Endothelial cell of hepatic sinusoid (primary cell): Measurements from ENCODE around the gene HOXC9.
"Not testable (repeated sequence)": the region's sequence is repeated elsewhere in the genome, so short reads cannot be mapped to it uniquely, and the experiment has no call there.

ENCODE experiments used
- in situ Hi-C: cut with HindIII; loops from 2 replicates; pipeline ENCODE4 v1.10.0; 2017; ENCODE audit warnings: low sequenced_read_pairs

Gene HOXC9

GRCh38 chr12:54036620-54037359, 36.8 kb downstream of the HOXC9 start:
- in situ Hi-C loops: no loop called here

DNA sequence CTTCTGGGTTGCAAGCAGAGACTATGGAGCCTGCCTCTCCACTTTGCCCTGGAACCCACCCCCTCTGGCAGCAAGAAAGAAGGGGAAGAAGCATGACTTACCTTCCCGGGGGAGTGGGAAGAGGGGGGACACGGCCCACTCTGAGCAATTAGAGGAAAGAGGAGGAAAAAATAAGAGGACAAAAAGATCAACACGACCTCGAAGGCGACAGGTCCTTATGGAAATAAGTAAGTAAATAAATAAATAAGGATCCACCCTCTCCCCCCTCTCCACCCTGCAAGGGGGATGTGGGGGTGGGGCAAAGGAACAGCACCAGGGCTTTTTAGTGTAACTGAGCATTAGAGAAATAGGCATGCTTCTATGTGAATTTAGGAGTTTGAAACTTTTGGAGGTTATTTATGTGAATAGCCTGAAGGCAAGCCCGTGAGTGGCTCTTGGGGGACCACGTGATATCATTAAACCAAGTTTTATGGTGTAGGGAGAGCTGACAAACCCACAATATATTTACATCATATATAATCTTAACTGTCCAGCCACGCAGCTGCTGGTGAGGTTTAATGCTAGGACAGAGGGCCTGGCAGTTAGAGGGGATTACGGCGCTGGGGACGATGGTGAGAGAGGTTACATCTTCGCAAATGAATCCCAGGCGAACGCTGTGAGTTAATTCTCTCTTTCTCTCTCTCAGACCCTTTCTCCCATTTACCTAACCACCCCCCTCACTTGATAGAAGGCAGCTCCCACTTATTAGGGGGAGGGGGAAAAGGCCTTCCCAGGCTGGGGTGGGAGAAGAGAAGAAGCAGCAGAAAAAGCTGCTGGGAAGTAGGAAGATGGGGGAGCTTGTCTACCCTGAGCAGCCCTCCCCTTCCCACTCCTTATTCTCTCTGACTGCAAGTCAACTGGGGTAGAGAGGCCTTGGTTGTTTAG, 37.7 kb downstream of the HOXC9 start:
- in situ Hi-C loops: no loop called here

DNA sequence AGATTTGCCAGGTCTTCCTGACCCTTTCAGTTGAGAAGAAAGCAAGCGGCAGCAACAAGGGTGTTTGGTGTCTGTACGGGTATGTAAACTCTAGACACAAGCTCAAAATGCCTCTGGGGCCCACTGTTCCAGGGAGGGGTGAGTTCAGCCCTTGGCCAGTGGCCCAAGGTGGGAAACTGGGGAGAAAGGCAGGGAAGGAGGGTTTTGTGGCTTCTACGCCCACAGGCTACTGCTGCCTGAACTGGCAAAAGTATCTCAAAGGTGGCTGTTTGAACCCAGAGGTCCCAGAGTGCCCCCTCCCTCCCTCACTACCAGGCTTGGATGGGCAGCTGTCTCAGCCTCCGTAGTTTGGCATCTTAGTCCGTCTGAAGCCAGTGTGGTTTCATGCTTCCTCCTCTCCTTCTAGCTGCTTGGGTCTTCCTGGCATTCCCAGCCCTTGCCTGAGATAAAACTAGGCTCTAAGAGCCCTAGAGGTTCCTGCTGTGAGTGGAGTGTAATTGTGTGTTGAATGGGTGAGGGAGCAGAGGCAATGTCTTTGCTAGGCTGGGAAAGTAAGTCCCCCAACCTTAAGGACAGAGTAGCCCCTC, 38.4 kb downstream of the HOXC9 start:
- in situ Hi-C loops: no loop called here

DNA sequence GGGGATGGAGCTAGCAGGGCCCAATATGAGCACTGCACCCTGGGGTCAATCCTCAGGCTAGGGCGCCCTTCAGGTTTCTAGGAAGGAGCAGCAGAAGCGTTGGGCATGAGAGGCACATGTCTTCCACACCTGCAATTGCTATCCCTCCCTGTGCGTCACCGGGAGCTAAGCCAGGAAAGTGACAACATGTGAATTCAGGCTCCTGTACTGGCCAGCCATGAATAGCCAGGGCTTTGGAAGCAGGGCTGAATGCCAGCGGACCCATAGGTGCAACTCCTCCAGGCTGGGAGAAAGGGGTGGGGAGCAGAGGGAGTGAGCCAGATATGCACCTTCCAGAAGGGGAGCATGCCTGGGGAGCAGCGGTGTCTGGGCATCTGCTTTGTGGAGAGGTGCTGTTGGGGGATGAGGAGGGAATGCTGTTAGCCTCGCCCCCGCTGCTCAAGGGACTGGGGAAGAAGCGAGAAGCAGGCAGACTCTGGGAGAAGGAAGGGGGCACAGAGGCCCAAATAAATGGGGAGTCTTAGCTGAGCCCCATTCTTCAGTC, 39.0 kb downstream of the HOXC9 start:
- in situ Hi-C loops: no loop called here

- in situ Hi-C loops: no loop called here
Observed at GRCh38 chr12:54039417-54040147, 39.6 kb downstream of the HOXC9 start.

GRCh38 chr12:54040148-54040494, 40.2 kb downstream of the HOXC9 start:
- in situ Hi-C loops: no loop called here

- in situ Hi-C loops: no loop called here
Observed at GRCh38 chr12:54040648-54041047, 40.7 kb downstream of the HOXC9 start.

- in situ Hi-C loops: no loop called here
Observed at GRCh38 chr12:54041097-54041690, 41.2 kb downstream of the HOXC9 start.

GRCh38 chr12:54042033-54042432, 42.1 kb downstream of the HOXC9 start:
- in situ Hi-C loops: not testable (repeated sequence)

GRCh38 chr12:54042970-54043853, 43.3 kb downstream of the HOXC9 start:
- in situ Hi-C loops: no loop called here

DNA sequence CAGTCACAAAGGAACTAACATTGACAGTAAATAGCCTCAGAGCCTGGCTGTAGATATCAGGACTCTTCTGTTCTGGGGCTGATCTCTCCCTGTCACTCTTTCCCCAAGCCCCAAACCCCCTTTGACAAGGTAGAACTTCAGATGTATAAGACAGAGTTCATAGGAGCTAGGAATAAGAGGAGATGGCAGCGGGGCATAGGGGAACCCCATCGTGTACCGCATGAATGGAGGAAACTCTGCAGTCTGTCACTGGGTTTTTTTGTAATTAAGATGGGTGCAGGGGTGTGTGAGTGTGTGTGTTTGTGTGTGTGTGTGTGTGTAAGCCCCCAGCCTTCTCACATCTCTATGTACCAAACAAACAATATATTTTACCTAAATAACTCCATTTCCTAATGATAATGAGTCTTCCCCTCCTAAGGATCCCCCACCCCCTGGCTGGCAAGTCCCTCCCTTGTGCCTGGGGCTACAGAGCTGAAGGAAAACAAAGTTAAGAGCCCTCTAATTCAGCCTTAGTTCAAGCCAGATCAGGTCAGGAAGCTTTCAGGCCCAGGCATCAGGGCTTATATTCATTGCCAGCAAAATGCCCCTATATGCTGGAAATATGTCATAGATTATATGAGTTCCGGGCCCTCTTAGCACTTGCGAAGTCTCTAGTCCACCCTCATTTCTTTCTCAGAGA, 44.6 kb downstream of the HOXC9 start:
- in situ Hi-C loops: no loop called here

- in situ Hi-C loops: no loop called here
Observed at GRCh38 chr12:54045401-54045800, 45.4 kb downstream of the HOXC9 start.

GRCh38 chr12:54045868-54046521, 46.0 kb downstream of the HOXC9 start:
- in situ Hi-C loops: no loop called here

GRCh38 chr12:54046809-54047159, 46.8 kb downstream of the HOXC9 start:
- in situ Hi-C loops: no loop called here

GRCh38 chr12:54047160-54047963, 47.4 kb downstream of the HOXC9 start:
- in situ Hi-C loops: no loop called here

GRCh38 chr12:54047964-54048303, 48.0 kb downstream of the HOXC9 start:
- in situ Hi-C loops: no loop called here

DNA sequence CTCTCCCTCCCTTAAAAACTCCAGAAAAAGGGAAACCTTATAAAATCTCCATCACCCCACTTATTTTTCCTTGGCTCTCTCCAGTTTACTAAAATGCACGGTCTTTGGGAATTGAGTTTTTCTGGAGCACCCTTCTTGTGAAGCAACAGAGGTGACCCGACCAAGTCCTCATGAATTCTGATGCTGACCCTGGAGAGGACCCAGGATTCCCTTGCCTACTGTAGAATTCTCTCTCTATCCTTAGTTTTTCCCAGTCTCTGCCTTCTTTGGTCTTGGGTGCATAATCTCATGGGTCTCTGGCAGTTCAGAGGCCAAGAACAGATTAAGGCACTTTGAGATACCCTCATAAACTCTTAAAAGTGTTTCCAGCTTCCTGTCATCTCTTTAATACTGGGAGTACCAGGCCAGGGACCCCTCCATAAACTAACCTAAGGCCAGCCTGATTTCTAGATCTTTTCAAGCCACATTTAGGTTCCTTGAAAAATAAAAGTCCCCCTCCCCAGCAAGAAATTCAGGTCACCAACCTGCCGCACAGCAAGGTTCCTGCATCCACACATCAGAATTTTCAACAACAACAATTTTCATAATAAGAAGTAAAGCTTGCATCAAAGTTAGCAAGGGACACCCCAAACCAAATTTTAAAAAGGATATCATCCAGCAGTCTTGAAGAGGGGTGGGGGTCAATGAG, 48.6 kb downstream of the HOXC9 start:
- in situ Hi-C loops: no loop called here
